ENCODE results near the gene NT5M. TPM values are rescaled to one million over a fixed set of nuclear protein-coding genes. Genes with fewer than 3 reads are reported as not detected.
A peak's percentile ranks its signal among the peaks of the same experiment; 100 is the strongest.
"Not testable (repeated sequence)": the region's sequence is repeated elsewhere in the genome, so short reads cannot be mapped to it uniquely, and the experiment has no call there.

NT5M gene
- 0.48 TPM for polyA plus RNA-seq (2013, experiment 1 of 2)
- polyA plus RNA-seq (2013, experiment 2 of 2): 0.40 TPM

DNA sequence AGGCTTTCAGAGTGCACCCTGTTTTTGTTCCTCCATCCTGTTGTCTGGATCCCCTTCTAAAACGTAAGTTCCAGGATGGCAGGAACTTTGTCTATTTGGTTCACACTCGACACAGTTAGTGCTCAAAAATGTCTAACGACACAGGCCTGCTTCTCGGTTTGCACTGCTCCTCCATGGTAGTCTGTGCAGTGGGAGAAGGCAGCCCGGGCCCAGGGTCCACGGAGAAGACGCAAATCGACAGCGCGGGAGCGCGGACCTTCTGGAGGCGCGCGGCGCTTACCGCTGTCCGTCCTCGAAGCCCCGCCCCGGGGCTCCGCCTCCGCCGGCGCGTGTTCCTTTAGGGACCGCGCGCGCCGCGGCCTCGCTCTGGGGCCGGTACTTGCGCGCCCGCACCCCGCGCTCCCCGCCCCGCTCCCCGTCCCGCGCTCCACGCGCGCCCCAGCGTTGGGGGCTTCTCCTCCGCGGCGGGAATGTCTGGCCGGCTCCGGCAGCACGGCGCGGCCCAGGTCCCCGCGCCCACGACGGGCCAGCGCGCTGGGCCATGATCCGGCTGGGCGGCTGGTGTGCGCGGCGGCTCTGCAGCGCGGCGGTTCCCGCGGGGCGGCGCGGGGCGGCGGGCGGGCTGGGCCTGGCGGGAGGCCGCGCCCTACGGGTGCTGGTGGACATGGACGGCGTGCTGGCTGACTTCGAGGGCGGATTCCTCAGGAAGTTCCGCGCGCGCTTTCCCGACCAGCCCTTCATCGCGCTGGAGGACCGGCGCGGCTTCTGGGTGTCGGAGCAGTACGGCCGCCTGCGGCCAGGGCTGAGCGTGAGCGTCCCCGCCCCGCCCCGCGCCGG lies at the start of gene NT5M:
Gene NT5M (plus strand): TSS at position 364 of the 837 bp plus-strand sequence. CDS start 178 bp downstream, at position 542.
- Histone ChIP-seq H2BK120ac (ENCODE audit: low read depth, low read length) (no peak within 1 kb of the TSS), H3K23ac (ENCODE audit: low read length in 2 of 2) (no peak within 1 kb of the TSS), H2AFZ (ENCODE audit: low read depth, low read length) (peak within 1 kb of the TSS; percentile 81), H3K4ac (ENCODE audit: low read depth in 1 of 2, low read length in 2 of 2) (peak within 1 kb of the TSS in 1 of 2 experiments; percentile 77), H3K4me1 (ENCODE audit: control insufficient read depth, insufficient read depth, low read depth, low read length) (peaks cover 14% of the 10 kb centered on the region), H2BK15ac (ENCODE audit: low read depth, poor library complexity, severe bottlenecking) (peak within 1 kb of the TSS; percentile 48), H2AK5ac (ENCODE audit: low read length, severe bottlenecking) (no peak within 1 kb of the TSS), H3K9ac (ENCODE audit: low read length) (peak within 1 kb of the TSS; percentile 81), H2BK5ac (ENCODE audit: low read depth, low read length, poor library complexity, severe bottlenecking) (no peak within 1 kb of the TSS), H3K9me3 (ENCODE audit: control insufficient read depth, low read length) (no peaks in the 10 kb centered on the region), H3K36me3 (ENCODE audit: control insufficient read depth in 1 of 2, insufficient read depth in 2 of 2, low read depth in 1 of 2, low read length in 2 of 2) (no peaks in the 10 kb centered on the region), H4K91ac (ENCODE audit: low read length) (no peak within 1 kb of the TSS), H2BK12ac (ENCODE audit: low read length in 2 of 2) (peak within 1 kb of the TSS in 1 of 2 experiments; percentile 47), H3K79me1 (replicated peaks; ENCODE audit: low read length, poor library complexity, severe bottlenecking) (no peaks in the 10 kb centered on the region), H3K14ac (ENCODE audit: low read length in 2 of 2) (peak within 1 kb of the TSS in 1 of 2 experiments; percentile 14), H3K27me3 (ENCODE audit: control insufficient read depth in 1 of 2, insufficient read depth in 1 of 2, low read length in 2 of 2) (peaks cover 0 to 5% of the 10 kb centered on the region in 2 experiments), H4K8ac (ENCODE audit: low read length) (peak within 1 kb of the TSS; percentile 96), H3K4me3 (ENCODE audit: insufficient read depth in 1 of 2, low read depth in 1 of 2, low read length in 2 of 2) (peak within 1 kb of the TSS; percentile 82 to 90), H3K27ac (ENCODE audit: low read length, poor library complexity, severe bottlenecking) (peak within 1 kb of the TSS; percentile 25), H3K4me2 (ENCODE audit: low read length, poor library complexity, severe bottlenecking) (peak within 1 kb of the TSS; percentile 99), H3K18ac (ENCODE audit: low read depth in 1 of 2, low read length in 2 of 2) (peak within 1 kb of the TSS; percentile 87 to 89)
- WGBS: under 1% methylated on average over 82 of the region's 107 CpGs
- peak; percentile 71 for DNase-seq

DNA sequence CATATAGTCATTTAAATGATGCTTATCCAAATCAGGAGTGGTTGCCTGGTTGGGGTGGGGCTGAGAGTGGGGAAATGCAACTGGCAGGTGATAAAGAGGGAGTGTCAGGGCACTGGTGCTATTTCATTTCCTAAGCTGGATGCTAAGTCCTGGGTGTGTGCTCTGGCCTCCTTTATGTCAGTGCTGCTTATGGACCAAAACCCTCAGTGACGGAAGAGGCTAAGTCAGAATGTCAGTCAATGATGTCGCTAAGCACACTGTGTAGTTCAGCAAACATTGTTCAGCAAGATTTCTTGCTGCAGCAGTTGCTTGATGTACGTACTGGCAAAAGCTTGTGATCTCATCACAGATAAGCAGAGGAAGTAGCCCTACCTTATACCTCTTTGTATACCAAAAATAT lies 49.8 kb upstream of the NT5M start:
- Histone ChIP-seq H3K23ac (ENCODE audit: low read length in 2 of 2) (no peak overlapping the region), H2BK12ac (ENCODE audit: low read length in 2 of 2) (no peak overlapping the region), H3K4ac (ENCODE audit: low read depth in 1 of 2, low read length in 2 of 2) (no peak overlapping the region), H4K8ac (ENCODE audit: low read length) (no peak overlapping the region), H3K79me1 (replicated peaks; ENCODE audit: low read length, poor library complexity, severe bottlenecking) (peaks cover 11% of the 10 kb centered on the region), H3K4me2 (ENCODE audit: low read length, poor library complexity, severe bottlenecking) (no peak overlapping the region), H3K4me1 (ENCODE audit: control insufficient read depth, insufficient read depth, low read depth, low read length) (no peaks in the 10 kb centered on the region), H2BK5ac (ENCODE audit: low read depth, low read length, poor library complexity, severe bottlenecking) (no peak overlapping the region), H2AK5ac (ENCODE audit: low read length, severe bottlenecking) (no peak overlapping the region), H3K9me3 (ENCODE audit: control insufficient read depth, low read length) (no peaks in the 10 kb centered on the region), H2BK15ac (ENCODE audit: low read depth, poor library complexity, severe bottlenecking) (no peak overlapping the region), H3K14ac (ENCODE audit: low read length in 2 of 2) (no peak overlapping the region), H3K9ac (ENCODE audit: low read length) (no peak overlapping the region), H3K4me3 (ENCODE audit: insufficient read depth in 1 of 2, low read depth in 1 of 2, low read length in 2 of 2) (no peak overlapping the region), H3K27ac (ENCODE audit: low read length, poor library complexity, severe bottlenecking) (no peak overlapping the region), H3K27me3 (ENCODE audit: control insufficient read depth in 1 of 2, insufficient read depth in 1 of 2, low read length in 2 of 2) (no peaks in the 10 kb centered on the region), H2BK120ac (ENCODE audit: low read depth, low read length) (no peak overlapping the region), H4K91ac (ENCODE audit: low read length) (no peak overlapping the region), H3K36me3 (ENCODE audit: control insufficient read depth in 1 of 2, insufficient read depth in 2 of 2, low read depth in 1 of 2, low read length in 2 of 2) (peaks cover 53 to 73% of the 10 kb centered on the region in 2 experiments), H2AFZ (ENCODE audit: low read depth, low read length) (no peak overlapping the region), H3K18ac (ENCODE audit: low read depth in 1 of 2, low read length in 2 of 2) (no peak overlapping the region)
- WGBS: 100% methylated on average over 3 of the region's 3 CpGs
- DNase-seq: no peak

DNA sequence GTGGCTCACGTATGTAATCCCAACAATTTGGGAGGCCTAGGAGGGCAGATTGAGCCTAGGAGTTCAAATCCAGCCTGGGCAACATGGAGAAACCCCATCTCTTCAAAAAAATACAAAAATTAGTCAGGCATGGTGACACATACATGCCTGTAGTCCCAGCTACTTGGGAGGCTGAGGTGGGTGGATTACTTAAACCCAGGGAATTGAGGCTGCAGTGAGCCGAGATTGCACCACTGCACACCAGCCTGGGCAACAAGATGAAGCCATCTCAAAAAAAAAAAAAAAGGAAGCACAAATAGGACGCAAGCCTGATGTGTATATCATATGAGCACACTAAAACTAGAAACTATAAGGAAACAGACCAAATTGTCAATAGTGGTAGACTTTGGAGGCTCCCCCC lies 49.1 kb upstream of the NT5M start:
- WGBS: 96% methylated on average over 3 of the region's 3 CpGs
- H3K27ac ChIP-seq (ENCODE audit: low read length, poor library complexity, severe bottlenecking): no peak overlapping the region
- H3K4ac ChIP-seq (ENCODE audit: low read depth in 1 of 2, low read length in 2 of 2): no peak overlapping the region
- H2BK120ac ChIP-seq (ENCODE audit: low read depth, low read length): no peak overlapping the region
- no peak overlapping the region for H4K91ac ChIP-seq (ENCODE audit: low read length)
- no peak overlapping the region for H2BK5ac ChIP-seq (ENCODE audit: low read depth, low read length, poor library complexity, severe bottlenecking)
- peak overlapping the region; percentile 15 for H3K9ac ChIP-seq (ENCODE audit: low read length)
- no peaks in the 10 kb centered on the region for H3K27me3 ChIP-seq (ENCODE audit: control insufficient read depth in 1 of 2, insufficient read depth in 1 of 2, low read length in 2 of 2)
- no peak for DNase-seq
- no peak overlapping the region for H2BK15ac ChIP-seq (ENCODE audit: low read depth, poor library complexity, severe bottlenecking)
- H3K79me1 ChIP-seq (replicated peaks; ENCODE audit: low read length, poor library complexity, severe bottlenecking): peaks cover 13% of the 10 kb centered on the region
- H3K9me3 ChIP-seq (ENCODE audit: control insufficient read depth, low read length): no peaks in the 10 kb centered on the region
- H3K36me3 ChIP-seq (ENCODE audit: control insufficient read depth in 1 of 2, insufficient read depth in 2 of 2, low read depth in 1 of 2, low read length in 2 of 2): peaks cover 53 to 73% of the 10 kb centered on the region in 2 experiments
- H3K4me1 ChIP-seq (ENCODE audit: control insufficient read depth, insufficient read depth, low read depth, low read length): no peaks in the 10 kb centered on the region
- H3K18ac ChIP-seq (ENCODE audit: low read depth in 1 of 2, low read length in 2 of 2): no peak overlapping the region
- no peak overlapping the region for H3K4me3 ChIP-seq (ENCODE audit: insufficient read depth in 1 of 2, low read depth in 1 of 2, low read length in 2 of 2)
- no peak overlapping the region for H2BK12ac ChIP-seq (ENCODE audit: low read length in 2 of 2)
- H3K23ac ChIP-seq (ENCODE audit: low read length in 2 of 2): no peak overlapping the region
- no peak overlapping the region for H3K14ac ChIP-seq (ENCODE audit: low read length in 2 of 2)
- no peak overlapping the region for H2AFZ ChIP-seq (ENCODE audit: low read depth, low read length)
- H2AK5ac ChIP-seq (ENCODE audit: low read length, severe bottlenecking): no peak overlapping the region
- no peak overlapping the region for H3K4me2 ChIP-seq (ENCODE audit: low read length, poor library complexity, severe bottlenecking)
- no peak overlapping the region for H4K8ac ChIP-seq (ENCODE audit: low read length)

DNA sequence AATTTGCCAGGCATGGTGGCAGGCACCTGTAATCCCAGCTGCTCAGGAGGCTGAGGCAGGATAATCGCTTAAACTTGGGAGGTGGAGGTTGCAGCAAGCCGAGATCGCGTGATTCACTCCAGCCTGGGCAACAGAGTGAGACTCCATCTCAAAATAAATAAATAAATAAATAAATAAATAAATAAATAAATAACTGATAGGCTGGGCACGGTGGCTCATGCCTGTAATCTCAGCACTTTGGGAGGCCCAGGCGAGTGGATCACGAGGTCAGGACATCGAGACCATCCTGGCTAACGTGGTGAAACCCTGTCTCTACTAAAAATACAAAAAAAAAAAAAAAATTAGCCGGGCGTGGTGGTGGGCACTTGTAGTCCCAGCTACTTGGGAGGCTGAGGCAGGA lies 47.5 kb upstream of the NT5M start:
- Histone ChIP-seq H3K36me3 (ENCODE audit: control insufficient read depth in 1 of 2, insufficient read depth in 2 of 2, low read depth in 1 of 2, low read length in 2 of 2) (peaks cover 63 to 82% of the 10 kb centered on the region in 2 experiments), H3K79me1 (replicated peaks; ENCODE audit: low read length, poor library complexity, severe bottlenecking) (peaks cover 16% of the 10 kb centered on the region)
- not testable (repeated sequence) for H3K18ac ChIP-seq (ENCODE audit: low read depth in 1 of 2, low read length in 2 of 2); H2AFZ ChIP-seq (ENCODE audit: low read depth, low read length); H2BK120ac ChIP-seq (ENCODE audit: low read depth, low read length); H2BK15ac ChIP-seq (ENCODE audit: low read depth, poor library complexity, severe bottlenecking); H2AK5ac ChIP-seq (ENCODE audit: low read length, severe bottlenecking); H3K27ac ChIP-seq (ENCODE audit: low read length, poor library complexity, severe bottlenecking); H2BK5ac ChIP-seq (ENCODE audit: low read depth, low read length, poor library complexity, severe bottlenecking); H2BK12ac ChIP-seq (ENCODE audit: low read length in 2 of 2); H3K4me3 ChIP-seq (ENCODE audit: insufficient read depth in 1 of 2, low read depth in 1 of 2, low read length in 2 of 2); DNase-seq; H3K23ac ChIP-seq (ENCODE audit: low read length in 2 of 2); H3K4ac ChIP-seq (ENCODE audit: low read depth in 1 of 2, low read length in 2 of 2); H3K14ac ChIP-seq (ENCODE audit: low read length in 2 of 2); H3K4me2 ChIP-seq (ENCODE audit: low read length, poor library complexity, severe bottlenecking); H3K9ac ChIP-seq (ENCODE audit: low read length); H4K8ac ChIP-seq (ENCODE audit: low read length); H3K4me1 ChIP-seq (ENCODE audit: control insufficient read depth, insufficient read depth, low read depth, low read length); H4K91ac ChIP-seq (ENCODE audit: low read length); H3K9me3 ChIP-seq (ENCODE audit: control insufficient read depth, low read length); H3K27me3 ChIP-seq (ENCODE audit: control insufficient read depth in 1 of 2, insufficient read depth in 1 of 2, low read length in 2 of 2)
- 93% methylated on average over 7 of the region's 11 CpGs for WGBS

Data from mesenchymal stem cell (in vitro differentiated cells and primary cell).